Choroid plexus epithelial cell (primary cell): Measurements from ENCODE around the gene RNMT.
"Not testable (repeated sequence)": the region's sequence is repeated elsewhere in the genome, so short reads cannot be mapped to it uniquely, and the experiment has no call there.

ENCODE experiments used
- DNase-seq: peaks from one replicate; pipeline ENCODE4 v3.0.0-alpha.2; 2010; ENCODE audit warnings: low read depth
- H3K4me3 ChIP-seq: 2 replicates; pipeline ENCODE4 v1.5.1; 2011; ENCODE audit warnings: low read depth, mild to moderate bottlenecking, control low read depth, low read length, moderate library complexity
- TF ChIP-seq, protein P1 (sequence below): conservative IDR thresholded peaks from 2 replicates; pipeline ENCODE4 v1.5.1; 2011; ENCODE audit warnings: low read depth, mild to moderate bottlenecking, control low read depth, inconsistent platforms, low read length, moderate library complexity

Gene RNMT

DNA sequence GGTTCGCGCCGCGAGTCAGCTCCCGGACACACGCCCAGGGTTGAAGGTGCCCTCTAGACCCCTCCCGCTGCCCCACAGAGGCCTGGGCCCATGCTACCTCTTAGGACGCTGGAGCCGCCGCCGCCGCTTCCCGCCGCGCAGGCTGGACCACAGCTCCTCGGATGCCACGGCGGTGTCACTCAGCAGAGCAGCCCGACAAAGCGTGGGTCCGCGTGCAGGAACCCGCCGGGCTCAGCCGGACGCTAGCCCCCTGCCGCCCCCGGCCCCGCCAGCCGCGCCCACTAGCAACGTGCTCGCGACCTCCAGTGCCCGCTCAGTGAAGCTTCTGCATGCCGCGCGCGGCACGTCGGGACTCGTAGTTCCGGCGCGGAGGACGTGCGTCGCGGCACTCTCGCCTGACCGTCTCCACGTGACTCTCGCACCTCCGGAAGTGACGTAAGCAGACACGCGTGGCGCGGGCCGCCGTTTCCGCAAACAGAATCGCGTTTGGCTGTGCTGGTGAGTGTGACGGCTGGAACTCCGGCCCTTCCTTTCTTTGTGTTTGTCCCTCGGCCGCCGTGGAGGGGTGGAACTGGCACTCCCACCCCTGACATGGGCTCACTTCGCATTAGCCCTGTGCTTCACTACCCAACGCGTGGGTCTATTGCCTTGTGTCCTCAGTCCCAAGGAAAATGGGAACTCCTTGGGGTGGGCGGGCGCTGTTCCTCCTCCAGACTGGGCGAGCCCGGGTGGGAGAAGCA is at the start of gene RNMT, which contains the start of gene FAM210A:
Gene RNMT, plus strand, starts transcription at position 442 of the 740 bp plus-strand sequence. CDS start 4,845 bp downstream, outside the sequence.
Gene FAM210A, minus strand, starts transcription at position 327 of the 740 bp plus-strand sequence. CDS start 44,481 bp downstream, outside the sequence.
- peak within 1 kb of the TSS; percentile 78 for H3K4me3 ChIP-seq
- peak; percentile 98 for DNase-seq
- TF ChIP-seq, protein P1, sequence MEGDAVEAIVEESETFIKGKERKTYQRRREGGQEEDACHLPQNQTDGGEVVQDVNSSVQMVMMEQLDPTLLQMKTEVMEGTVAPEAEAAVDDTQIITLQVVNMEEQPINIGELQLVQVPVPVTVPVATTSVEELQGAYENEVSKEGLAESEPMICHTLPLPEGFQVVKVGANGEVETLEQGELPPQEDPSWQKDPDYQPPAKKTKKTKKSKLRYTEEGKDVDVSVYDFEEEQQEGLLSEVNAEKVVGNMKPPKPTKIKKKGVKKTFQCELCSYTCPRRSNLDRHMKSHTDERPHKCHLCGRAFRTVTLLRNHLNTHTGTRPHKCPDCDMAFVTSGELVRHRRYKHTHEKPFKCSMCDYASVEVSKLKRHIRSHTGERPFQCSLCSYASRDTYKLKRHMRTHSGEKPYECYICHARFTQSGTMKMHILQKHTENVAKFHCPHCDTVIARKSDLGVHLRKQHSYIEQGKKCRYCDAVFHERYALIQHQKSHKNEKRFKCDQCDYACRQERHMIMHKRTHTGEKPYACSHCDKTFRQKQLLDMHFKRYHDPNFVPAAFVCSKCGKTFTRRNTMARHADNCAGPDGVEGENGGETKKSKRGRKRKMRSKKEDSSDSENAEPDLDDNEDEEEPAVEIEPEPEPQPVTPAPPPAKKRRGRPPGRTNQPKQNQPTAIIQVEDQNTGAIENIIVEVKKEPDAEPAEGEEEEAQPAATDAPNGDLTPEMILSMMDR = no peak

DNA sequence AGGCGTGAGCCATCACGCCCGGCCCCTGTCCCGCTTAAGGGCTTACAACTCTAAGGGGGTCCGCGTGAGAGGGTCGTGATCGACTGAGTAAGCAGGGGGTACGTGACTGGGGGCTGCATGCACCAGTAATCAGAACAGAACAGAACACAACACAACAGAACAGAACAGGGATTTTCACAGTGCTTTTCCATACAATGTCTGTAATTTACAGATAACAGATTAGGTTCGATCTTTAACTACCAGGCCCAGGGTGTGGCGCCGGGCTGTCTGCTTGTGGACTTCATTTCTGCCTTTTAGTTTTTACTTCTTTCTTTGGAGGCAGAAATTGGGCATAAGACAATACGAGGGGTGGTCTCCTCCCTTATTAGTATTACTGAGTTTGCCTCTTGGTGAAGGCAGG is 49.1 kb upstream of the RNMT start:
- H3K4me3 ChIP-seq, DNase-seq: not testable (repeated sequence)

DNA sequence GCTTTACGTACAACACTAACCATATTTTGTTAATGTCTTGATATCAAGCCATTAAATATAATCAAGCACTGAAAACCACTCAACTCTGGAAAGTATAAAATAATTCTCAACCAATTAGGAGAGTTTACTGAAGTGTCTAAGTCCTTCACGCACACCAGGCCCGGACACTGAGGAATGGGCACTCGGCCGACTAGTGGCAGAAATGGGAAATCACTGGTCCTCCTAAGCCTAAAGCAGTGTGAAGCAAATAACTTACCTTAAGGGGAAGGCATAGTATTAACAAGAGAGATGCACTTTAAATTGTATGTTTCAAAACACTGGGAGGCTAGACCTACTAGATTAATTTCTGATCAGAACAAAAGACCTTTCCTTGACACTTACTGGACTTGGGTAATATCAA is 45.9 kb upstream of the RNMT start:
- peak; percentile 24 for DNase-seq
- TF ChIP-seq, protein P1 = peak; percentile 52
- no peak overlapping the region for H3K4me3 ChIP-seq

DNA sequence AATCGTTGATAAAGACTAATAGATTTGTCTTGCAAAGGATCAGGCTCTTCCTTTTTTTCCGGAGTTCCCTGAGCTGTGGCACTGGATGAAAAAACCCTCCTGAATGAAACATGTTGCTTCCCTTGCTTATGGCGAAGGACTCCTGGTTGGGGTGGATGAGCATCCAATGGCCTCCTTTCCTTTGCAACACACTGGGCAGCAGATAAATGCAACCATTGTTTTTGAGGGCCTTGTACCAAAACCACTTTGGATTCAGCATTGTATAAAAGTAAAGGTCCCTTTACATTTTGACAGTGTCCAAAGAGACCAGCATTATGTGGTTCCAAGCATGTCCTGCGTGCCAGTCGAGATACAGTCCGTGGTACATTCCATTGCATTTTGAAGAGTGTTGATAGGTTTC is 44.8 kb upstream of the RNMT start:
- H3K4me3 ChIP-seq = no peak overlapping the region
- no peak for DNase-seq
- TF ChIP-seq, protein P1 = no peak

DNA sequence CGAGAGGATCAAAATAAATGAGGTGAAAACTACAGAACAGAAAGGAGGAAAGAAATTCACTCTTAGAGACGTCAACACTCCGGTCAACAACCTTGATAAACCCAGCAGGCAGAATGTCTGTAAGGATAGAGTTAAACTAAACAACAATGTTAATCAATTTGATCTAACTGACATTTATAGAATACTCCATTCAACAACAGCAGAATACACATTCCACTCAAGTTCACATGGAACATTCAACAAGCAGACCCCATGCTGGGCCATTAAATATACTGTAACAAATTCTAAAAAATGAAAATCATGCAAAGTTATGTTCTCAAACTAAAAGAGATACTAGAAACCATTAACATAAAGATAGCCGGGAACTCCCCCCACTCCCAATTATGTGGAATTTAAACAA is 41.9 kb upstream of the RNMT start:
- no peak overlapping the region for H3K4me3 ChIP-seq
- TF ChIP-seq, protein P1 = no peak
- peak; percentile 44 for DNase-seq

DNA sequence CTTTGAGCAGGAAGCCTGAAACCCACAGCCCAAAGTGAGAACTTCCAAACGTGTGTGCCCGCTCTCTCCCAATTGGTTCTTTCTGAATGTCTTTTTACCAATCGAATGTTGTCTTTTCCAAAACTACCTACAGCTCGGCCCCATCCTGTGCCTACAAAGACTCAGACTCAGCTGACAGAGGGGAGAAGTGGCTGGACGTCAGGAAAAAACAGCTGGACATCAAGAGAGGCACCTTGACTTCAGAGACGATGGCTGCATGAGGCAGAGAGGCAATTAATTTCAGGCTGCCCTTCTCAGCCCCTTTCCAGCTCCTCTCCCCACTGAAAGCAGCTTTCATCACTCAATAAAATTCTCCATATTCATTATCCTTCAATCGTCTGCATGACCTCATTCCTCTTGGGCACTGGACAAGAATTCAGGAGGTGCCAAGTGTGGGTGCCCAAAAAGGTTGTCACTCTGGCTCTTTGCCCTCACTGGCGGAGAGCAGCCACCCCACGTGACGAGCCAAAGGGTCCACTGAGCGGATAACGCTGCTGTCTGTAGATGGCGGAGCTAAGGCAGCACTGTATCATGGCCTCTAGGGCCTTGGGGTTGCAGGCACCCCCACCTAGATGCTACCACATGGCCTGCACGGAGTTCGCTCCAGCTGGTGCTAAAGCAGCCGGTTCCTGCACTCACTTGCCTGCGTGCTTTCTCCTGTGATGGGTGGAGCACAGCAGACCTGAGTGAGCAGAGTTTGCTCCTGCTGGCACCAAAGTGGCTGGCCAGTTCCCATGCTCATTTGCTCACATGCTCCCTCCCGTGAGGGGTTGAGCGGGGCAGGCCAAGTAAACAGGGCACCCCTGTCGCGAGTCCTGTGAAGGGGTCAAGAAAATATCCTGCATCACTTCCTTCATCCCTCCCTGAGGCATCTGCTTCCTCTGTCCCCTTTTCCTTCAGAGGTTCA is 38.0 kb upstream of the RNMT start:
- no peak overlapping the region for H3K4me3 ChIP-seq
- TF ChIP-seq, protein P1 = no peak
- DNase-seq = no peak

DNA sequence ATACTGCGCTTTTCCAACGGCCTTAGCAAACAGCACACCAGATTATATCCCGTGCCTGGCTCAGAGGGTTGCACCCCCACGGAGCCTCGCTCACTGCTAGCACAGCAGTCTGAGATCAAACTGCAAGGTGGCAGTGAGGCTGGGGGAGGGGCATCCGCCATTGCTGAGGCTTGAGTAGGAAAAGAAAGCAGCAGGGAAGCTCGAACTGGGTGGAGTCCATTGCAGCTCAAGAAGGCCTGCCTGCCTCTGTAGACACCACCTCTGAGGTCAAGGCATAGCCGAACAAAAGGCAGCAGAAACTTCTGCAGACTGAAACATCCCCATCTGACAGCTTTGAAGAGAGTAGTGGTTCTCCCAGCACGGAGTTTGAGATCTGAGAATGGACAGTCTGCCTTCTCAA is 36.4 kb upstream of the RNMT start:
- H3K4me3 ChIP-seq, DNase-seq: not testable (repeated sequence)

DNA sequence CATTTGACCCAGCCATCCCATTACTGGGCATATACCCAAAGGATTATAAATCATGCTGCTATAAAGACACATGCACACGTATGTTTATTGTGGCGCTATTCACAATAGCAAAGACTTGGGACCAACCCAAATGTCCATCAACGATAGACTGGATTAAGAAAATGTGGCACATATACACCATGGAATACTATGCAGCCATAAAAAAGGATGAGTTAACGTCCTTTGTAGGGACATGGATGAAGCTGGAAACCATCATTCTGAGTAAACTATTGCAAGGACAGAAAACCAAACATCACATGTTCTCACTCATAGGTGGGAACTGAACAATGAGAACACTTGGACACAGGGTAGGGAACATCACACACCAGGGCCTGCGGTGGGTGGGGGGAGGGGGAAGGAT is 31.1 kb upstream of the RNMT start:
- H3K4me3 ChIP-seq, DNase-seq: not testable (repeated sequence)
